Astrocyte (in vitro differentiated cells and primary cell): Measurements from ENCODE around the gene ACTR3C. TPM values are rescaled to one million over a fixed set of nuclear protein-coding genes. Genes with fewer than 3 reads are reported as not detected.
A peak's percentile ranks its signal among the peaks of the same experiment; 100 is the strongest.

Experiments used
- DNase-seq: peaks from one replicate; pipeline ENCODE4 v3.0.0-alpha.2; 2010; ENCODE audit warnings: low read depth
- FAIRE-seq: peaks from 2 replicates; lab custom pipeline; 2011; peaks lifted over from hg19 to GRCh38; lab: Jason Lieb, UNC
- H2AFZ ChIP-seq: 2 replicates; pipeline ENCODE4 v1.6.0; 2012; ENCODE audit warnings: low read depth, low read length, inconsistent platforms
- H3K27ac ChIP-seq: 2 replicates; pipeline ENCODE4 v1.5.1; 2011; ENCODE audit warnings: low read depth, low read length, inconsistent platforms
- H3K27me3 ChIP-seq: 2 replicates; pipeline ENCODE4 v1.6.0; 2011; ENCODE audit warnings: low read length, inconsistent platforms; ENCODE audit not compliant: insufficient read depth
- H3K36me3 ChIP-seq: 2 replicates; pipeline ENCODE4 v1.5.1; 2011; ENCODE audit warnings: low read length, inconsistent platforms; ENCODE audit not compliant: insufficient read depth
- H3K4me1 ChIP-seq: 2 replicates; pipeline ENCODE4 v1.5.1; 2011; ENCODE audit warnings: low read length, inconsistent platforms; ENCODE audit not compliant: insufficient read depth
- H3K4me2 ChIP-seq: 2 replicates; pipeline ENCODE4 v1.6.0; 2012; ENCODE audit warnings: low read length, inconsistent platforms
- H3K4me3 ChIP-seq: 2 replicates; pipeline ENCODE4 v1.5.1; 2011; ENCODE audit warnings: low read depth, mild to moderate bottlenecking, low read length, inconsistent platforms; ENCODE audit not compliant: insufficient read depth
- H3K79me2 ChIP-seq: 2 replicates; pipeline ENCODE4 v1.6.0; 2012; ENCODE audit warnings: mild to moderate bottlenecking, low read length, inconsistent platforms; ENCODE audit not compliant: insufficient read depth
- H3K9ac ChIP-seq: 2 replicates; pipeline ENCODE4 v1.6.0; 2012; ENCODE audit warnings: mild to moderate bottlenecking, low read length, inconsistent platforms
- H3K9me3 ChIP-seq: 2 replicates; pipeline ENCODE4 v1.5.1; 2012; ENCODE audit warnings: low read depth, mild to moderate bottlenecking, low read length, inconsistent platforms; ENCODE audit not compliant: insufficient read depth
- H4K20me1 ChIP-seq: 2 replicates; pipeline ENCODE4 v1.6.0; 2012; ENCODE audit warnings: low read length, inconsistent platforms; ENCODE audit not compliant: insufficient read depth
- H3K27ac Mint-ChIP-seq: one replicate; pipeline ENCODE4 v1.8.0; 2021; ENCODE audit warnings: mild to moderate bottlenecking, mixed read lengths; ENCODE audit not compliant: unreplicated experiment
- H3K27me3 Mint-ChIP-seq: one replicate; pipeline ENCODE4 v1.8.0; 2021; ENCODE audit warnings: low read depth, mixed read lengths; ENCODE audit not compliant: unreplicated experiment
- H3K36me3 Mint-ChIP-seq: one replicate; pipeline ENCODE4 v1.8.0; 2021; ENCODE audit warnings: low read depth, mixed read lengths; ENCODE audit not compliant: unreplicated experiment
- H3K4me1 Mint-ChIP-seq: one replicate; pipeline ENCODE4 v1.8.0; 2021; ENCODE audit warnings: low read depth, mixed read lengths; ENCODE audit not compliant: unreplicated experiment
- H3K4me3 Mint-ChIP-seq: one replicate; pipeline ENCODE4 v1.8.0; 2021; ENCODE audit warnings: mild to moderate bottlenecking, moderate library complexity, mixed read lengths; ENCODE audit not compliant: unreplicated experiment
- H3K9me3 Mint-ChIP-seq: one replicate; pipeline ENCODE4 v1.8.0; 2021; ENCODE audit warnings: mild to moderate bottlenecking, mixed read lengths; ENCODE audit not compliant: unreplicated experiment
- EZH2 ChIP-seq: IDR thresholded peaks from 2 replicates; pipeline ENCODE4 v1.6.1; 2012; ENCODE audit warnings: mild to moderate bottlenecking, low read length, inconsistent platforms; ENCODE audit not compliant: insufficient read depth
- total RNA-seq: library from RNA; stranded (reverse); gene quantifications from 2 replicates; pipeline ENCODE4 v1.2.1, GENCODE V29; 2021
- TF ChIP-seq, protein P1 (sequence below): IDR thresholded peaks from 2 replicates; pipeline ENCODE4 v1.5.1; 2011; ENCODE audit warnings: low read depth, mild to moderate bottlenecking, inconsistent platforms, low read length, moderate library complexity; ENCODE audit not compliant: insufficient read depth

The ACTR3C gene
- total RNA-seq, 1 donor from 2014 or later, result 0.25 TPM

GRCh38 chr7:150357771-150358427, 34.6 kb upstream of the ACTR3C start:
- H3K9ac ChIP-seq, result no peak overlapping the region
- Mint-ChIP-seq H3K4me1 (peaks cover 7% of the 10 kb centered on the region), H3K9me3 (no peaks in the 10 kb centered on the region), H3K27ac (no peak overlapping the region), H3K27me3 (peaks cover under 1% of the 10 kb centered on the region), H3K36me3 (no peaks in the 10 kb centered on the region), H3K4me3 (no peak overlapping the region)
- H3K27ac ChIP-seq, result no peak overlapping the region
- no peak overlapping the region for H3K4me3 ChIP-seq
- no peaks in the 10 kb centered on the region for H3K79me2 ChIP-seq
- H3K4me1 ChIP-seq, result peaks cover 2% of the 10 kb centered on the region
- H3K27me3 ChIP-seq, result no peaks in the 10 kb centered on the region
- H2AFZ ChIP-seq, result peak overlapping the region; percentile 1
- DNase-seq (peak; percentile 49), FAIRE-seq (no peak)
- TF ChIP-seq, protein P1, sequence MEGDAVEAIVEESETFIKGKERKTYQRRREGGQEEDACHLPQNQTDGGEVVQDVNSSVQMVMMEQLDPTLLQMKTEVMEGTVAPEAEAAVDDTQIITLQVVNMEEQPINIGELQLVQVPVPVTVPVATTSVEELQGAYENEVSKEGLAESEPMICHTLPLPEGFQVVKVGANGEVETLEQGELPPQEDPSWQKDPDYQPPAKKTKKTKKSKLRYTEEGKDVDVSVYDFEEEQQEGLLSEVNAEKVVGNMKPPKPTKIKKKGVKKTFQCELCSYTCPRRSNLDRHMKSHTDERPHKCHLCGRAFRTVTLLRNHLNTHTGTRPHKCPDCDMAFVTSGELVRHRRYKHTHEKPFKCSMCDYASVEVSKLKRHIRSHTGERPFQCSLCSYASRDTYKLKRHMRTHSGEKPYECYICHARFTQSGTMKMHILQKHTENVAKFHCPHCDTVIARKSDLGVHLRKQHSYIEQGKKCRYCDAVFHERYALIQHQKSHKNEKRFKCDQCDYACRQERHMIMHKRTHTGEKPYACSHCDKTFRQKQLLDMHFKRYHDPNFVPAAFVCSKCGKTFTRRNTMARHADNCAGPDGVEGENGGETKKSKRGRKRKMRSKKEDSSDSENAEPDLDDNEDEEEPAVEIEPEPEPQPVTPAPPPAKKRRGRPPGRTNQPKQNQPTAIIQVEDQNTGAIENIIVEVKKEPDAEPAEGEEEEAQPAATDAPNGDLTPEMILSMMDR, result no peak
- no peak for TF ChIP-seq EZH2
- H4K20me1 ChIP-seq, result no peaks in the 10 kb centered on the region
- H3K36me3 ChIP-seq, result no peaks in the 10 kb centered on the region
- H3K9me3 ChIP-seq, result no peaks in the 10 kb centered on the region
- H3K4me2 ChIP-seq, result no peak overlapping the region

- Histone ChIP-seq H3K27me3 (no peaks in the 10 kb centered on the region), H2AFZ (peak overlapping the region; percentile 1), H3K9me3 (no peaks in the 10 kb centered on the region), H3K36me3 (no peaks in the 10 kb centered on the region), H3K4me3 (no peak overlapping the region), H3K79me2 (no peaks in the 10 kb centered on the region), H3K27ac (no peak overlapping the region), H4K20me1 (no peaks in the 10 kb centered on the region), H3K9ac (no peak overlapping the region), H3K4me2 (no peak overlapping the region), H3K4me1 (peaks cover 2% of the 10 kb centered on the region)
- DNase-seq (no peak), FAIRE-seq (no peak)
- no peaks in the 10 kb centered on the region for H3K36me3 Mint-ChIP-seq
- TF ChIP-seq, protein P1, result no peak
- no peak for TF ChIP-seq EZH2
- no peak overlapping the region for H3K27ac Mint-ChIP-seq
- no peaks in the 10 kb centered on the region for H3K27me3 Mint-ChIP-seq
- H3K4me1 Mint-ChIP-seq, result peaks cover 5% of the 10 kb centered on the region
- H3K4me3 Mint-ChIP-seq, result no peak overlapping the region
- H3K9me3 Mint-ChIP-seq, result no peaks in the 10 kb centered on the region
Observed at GRCh38 chr7:150357270-150357669, 33.9 kb upstream of the ACTR3C start.

DNA sequence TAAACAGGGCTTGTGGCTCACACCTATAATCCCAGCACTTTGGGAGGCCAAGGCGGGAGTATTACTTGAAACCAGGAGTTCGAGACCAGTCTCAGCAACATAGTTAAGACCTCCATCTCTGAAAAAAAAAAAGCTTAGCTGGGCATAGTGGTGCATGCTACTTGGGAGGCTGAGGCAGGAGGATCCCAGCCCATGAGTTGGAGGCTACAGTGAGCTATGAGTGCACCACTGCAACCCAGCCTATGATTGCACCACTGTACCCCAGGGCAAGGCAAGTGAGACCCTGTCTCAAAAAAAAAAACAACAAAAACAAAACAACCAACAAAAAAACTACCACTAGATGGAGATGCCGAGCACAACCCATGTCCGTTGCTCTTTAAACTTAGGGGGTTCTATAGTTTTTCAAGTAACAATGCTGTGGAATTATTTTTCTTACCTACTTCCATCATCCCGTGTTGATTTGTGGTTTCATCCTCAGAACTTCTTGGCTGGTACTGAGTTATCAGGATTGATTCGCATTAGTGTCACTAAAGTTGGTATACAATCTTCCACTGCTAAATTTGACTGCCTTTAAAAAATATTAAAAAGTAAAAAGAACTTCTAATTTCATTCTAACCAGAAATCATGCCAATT, 33.0 kb upstream of the ACTR3C start:
- H3K27ac Mint-ChIP-seq, result no peak overlapping the region
- H3K36me3 Mint-ChIP-seq, result no peaks in the 10 kb centered on the region
- FAIRE-seq, result no peak
- H3K4me1 Mint-ChIP-seq, result no peaks in the 10 kb centered on the region
- no peaks in the 10 kb centered on the region for H3K36me3 ChIP-seq
- H3K4me1 ChIP-seq, result peaks cover 2% of the 10 kb centered on the region
- H2AFZ ChIP-seq, result no peak overlapping the region
- TF ChIP-seq, protein P1, result peak; percentile 63
- no peak for TF ChIP-seq EZH2
- no peaks in the 10 kb centered on the region for H3K9me3 ChIP-seq
- no peaks in the 10 kb centered on the region for H3K9me3 Mint-ChIP-seq
- H3K4me3 ChIP-seq, result no peak overlapping the region
- H3K4me3 Mint-ChIP-seq, result no peak overlapping the region
- no peaks in the 10 kb centered on the region for H3K79me2 ChIP-seq
- H3K4me2 ChIP-seq, result no peak overlapping the region
- H4K20me1 ChIP-seq, result no peaks in the 10 kb centered on the region
- H3K9ac ChIP-seq, result no peak overlapping the region
- no peak overlapping the region for H3K27ac ChIP-seq
- no peaks in the 10 kb centered on the region for H3K27me3 Mint-ChIP-seq
- no peak for DNase-seq
- H3K27me3 ChIP-seq, result peaks cover 5% of the 10 kb centered on the region
